Muscle layer of duodenum (tissue), 2 donors: ENCODE measurements around the gene SH3BP5.

Experiments
- H3K27ac ChIP-seq: one replicate; pipeline ENCODE4 v1.7.0; 2013; ENCODE audit warnings: mild to moderate bottlenecking, low read length
- H3K27me3 ChIP-seq: one replicate; pipeline ENCODE4 v1.7.0; 2013; ENCODE audit warnings: low read depth, mild to moderate bottlenecking, control low read depth, low read length
- H3K36me3 ChIP-seq, 2 donors: one replicate each; pipeline ENCODE4 v1.7.0; 2013; ENCODE audit warnings: low read length in 2 of 2, control low read depth in 1 of 2, mild to moderate bottlenecking in 1 of 2; ENCODE audit not compliant: insufficient read depth in 2 of 2, control insufficient read depth in 1 of 2
- H3K4me1 ChIP-seq, 2 donors: one replicate each; pipeline ENCODE4 v1.7.0; 2013; ENCODE audit warnings: low read length in 2 of 2, mild to moderate bottlenecking in 2 of 2, control low read depth in 1 of 2, moderate library complexity in 1 of 2; ENCODE audit not compliant: insufficient read depth in 2 of 2, control insufficient read depth in 1 of 2
- H3K4me3 ChIP-seq, 2 donors: one replicate each; pipeline ENCODE4 v1.7.0; 2013; ENCODE audit warnings: low read length in 2 of 2, low read depth in 1 of 2, mild to moderate bottlenecking in 1 of 2
- H3K9me3 ChIP-seq, 2 donors: one replicate each; pipeline ENCODE4 v1.7.0; 2013; ENCODE audit warnings: low read length in 2 of 2, control low read depth in 1 of 2, mild to moderate bottlenecking in 1 of 2; ENCODE audit not compliant: control insufficient read depth in 1 of 2
- donor health status: healthy.

The SH3BP5 gene

GRCh38 chr3:15333099-15333955 is 941 bp upstream of the SH3BP5 start:
- Histone ChIP-seq H3K27me3 (no peaks in the 10 kb centered on the region), H3K4me1 (peaks cover 5 to 7% of the 10 kb centered on the region in 2 donors), H3K9me3 (no peaks in the 10 kb centered on the region), H3K27ac (no peak overlapping the region), H3K36me3 (no peaks in the 10 kb centered on the region), H3K4me3 (peak overlapping the region; percentile 81 to 91)

DNA sequence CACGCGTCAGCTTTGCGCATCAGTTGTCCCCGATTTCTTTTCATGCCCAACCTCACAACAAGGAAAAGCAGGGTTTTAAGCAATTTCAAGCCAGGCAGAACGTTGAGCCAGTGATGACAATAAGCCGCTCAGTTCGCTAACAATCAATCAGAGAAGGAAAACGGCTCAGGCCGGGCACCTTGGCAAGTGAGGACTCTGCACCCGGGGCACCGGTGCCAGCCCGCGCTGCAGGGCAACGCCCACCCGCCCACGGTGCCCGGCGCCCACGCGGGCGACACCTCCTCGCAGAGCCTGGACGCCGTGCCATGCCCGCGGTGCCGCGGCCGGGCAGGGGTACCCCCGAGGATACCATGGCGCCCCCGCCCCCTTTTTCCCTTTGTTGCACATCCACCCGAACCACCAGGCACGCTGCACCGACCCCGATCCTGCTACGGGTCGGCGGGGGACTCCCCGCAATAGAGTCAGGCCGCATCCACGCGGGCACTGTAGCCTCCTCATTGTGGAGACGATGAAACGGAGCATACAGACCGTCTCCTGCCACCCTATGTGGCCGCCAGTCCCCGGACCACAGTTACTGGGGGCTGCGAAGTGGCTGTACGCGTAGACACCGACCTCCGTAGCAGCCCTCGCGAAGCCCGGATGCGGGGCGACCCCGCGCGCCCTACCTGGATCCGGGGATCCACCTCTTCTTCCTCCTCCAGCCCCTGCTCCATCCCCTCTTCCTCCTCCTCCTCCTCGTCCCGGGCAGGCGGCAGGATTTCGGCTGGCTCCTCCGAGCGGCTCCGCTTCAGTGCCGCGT is 581 bp downstream of the SH3BP5 start:
- H3K27me3 ChIP-seq: no peaks in the 10 kb centered on the region
- H3K36me3 ChIP-seq: no peaks in the 10 kb centered on the region
- H3K4me3 ChIP-seq: peak overlapping the region; percentile 81 to 91
- peak overlapping the region; percentile 73 for H3K27ac ChIP-seq
- H3K9me3 ChIP-seq: no peaks in the 10 kb centered on the region
- H3K4me1 ChIP-seq: peaks cover 5 to 14% of the 10 kb centered on the region in 2 donors

DNA sequence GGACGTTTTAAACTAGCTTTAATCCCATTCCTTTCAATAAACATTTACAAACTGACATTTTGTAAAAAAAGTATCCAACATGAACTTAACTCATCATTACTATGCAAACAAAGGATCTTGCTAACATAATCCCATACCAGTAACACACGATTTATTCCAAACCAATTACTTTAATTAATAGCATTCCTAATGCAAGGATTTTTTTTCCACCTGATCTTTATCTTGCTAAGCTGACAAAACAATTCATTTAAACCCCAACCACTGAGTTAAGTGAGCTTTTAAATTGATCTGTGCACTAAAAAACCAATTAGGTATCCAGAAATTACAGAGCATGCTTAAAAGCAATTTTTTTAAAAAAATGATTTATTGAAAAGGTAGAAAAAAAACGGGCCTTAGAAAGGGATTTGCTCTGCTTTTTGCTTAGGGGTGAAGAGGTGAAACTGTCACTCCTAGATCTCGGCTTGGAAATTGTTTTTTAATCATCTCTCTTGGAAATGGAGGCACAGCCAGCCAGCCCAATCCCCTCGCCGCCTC is 1.2 kb downstream of the SH3BP5 start:
- no peaks in the 10 kb centered on the region for H3K9me3 ChIP-seq
- H3K4me1 ChIP-seq: peaks cover 5 to 14% of the 10 kb centered on the region in 2 donors
- H3K27me3 ChIP-seq: no peaks in the 10 kb centered on the region
- H3K27ac ChIP-seq: peak overlapping the region; percentile 73
- H3K36me3 ChIP-seq: peaks cover 0 to 4% of the 10 kb centered on the region in 2 donors
- peak overlapping the region; percentile 81 to 91 for H3K4me3 ChIP-seq

- peaks cover 5 to 21% of the 10 kb centered on the region in 2 donors for H3K4me1 ChIP-seq
- H3K36me3 ChIP-seq: peaks cover 0 to 4% of the 10 kb centered on the region in 2 donors
- H3K27ac ChIP-seq: peak overlapping the region; percentile 73
- no peaks in the 10 kb centered on the region for H3K27me3 ChIP-seq
- H3K4me3 ChIP-seq: peak overlapping the region; percentile 81 to 91
- no peaks in the 10 kb centered on the region for H3K9me3 ChIP-seq
Observed at GRCh38 chr3:15330031-15330596, 2.3 kb downstream of the SH3BP5 start.

DNA sequence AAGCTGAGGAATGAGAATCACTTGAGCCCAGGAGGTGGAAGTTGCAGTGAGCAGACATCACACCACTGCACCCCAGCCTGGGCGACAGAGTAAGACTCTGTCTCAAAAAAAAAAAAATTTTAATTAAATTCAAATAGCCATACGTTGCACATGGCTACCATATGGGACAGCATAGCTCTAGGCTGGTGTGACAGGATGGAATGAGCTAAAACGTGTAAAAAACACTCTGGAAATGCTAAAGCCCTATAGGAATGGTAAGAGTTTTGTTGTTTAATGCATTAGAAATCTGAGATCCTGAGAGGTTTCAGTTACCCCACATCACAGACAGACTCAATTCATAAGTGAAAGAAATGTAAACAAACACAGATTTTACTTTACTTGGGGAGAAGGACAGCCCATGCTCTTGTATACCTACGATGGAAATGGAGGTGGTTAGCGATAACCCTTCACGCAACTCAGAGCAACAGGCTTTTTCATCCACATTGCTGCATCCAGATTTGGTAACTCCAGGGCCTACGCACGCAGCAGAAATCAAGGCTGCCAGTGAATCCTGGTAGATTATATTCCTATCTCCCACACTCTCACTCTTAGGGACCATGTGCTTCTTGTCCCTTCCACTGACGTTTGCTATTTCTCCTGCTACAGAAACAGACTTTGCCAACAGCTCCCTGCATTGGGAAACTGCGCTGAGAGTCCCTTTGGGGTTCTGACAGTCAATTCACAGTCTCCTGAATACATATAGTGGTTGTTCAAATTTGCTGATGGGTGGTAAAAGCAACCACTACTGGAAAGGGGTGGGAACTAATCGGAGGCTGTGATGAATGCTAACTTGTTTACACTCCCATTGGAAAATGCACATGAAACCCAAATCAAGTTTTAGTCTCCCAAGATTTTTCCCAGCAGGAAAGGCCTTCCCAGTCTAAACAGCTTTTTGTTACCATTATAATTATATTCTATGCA is 3.1 kb downstream of the SH3BP5 start:
- Histone ChIP-seq H3K27me3 (no peaks in the 10 kb centered on the region), H3K9me3 (no peaks in the 10 kb centered on the region), H3K4me3 (no peak overlapping the region), H3K27ac (peak overlapping the region; percentile 41), H3K4me1 (peaks cover 5 to 22% of the 10 kb centered on the region in 2 donors), H3K36me3 (peaks cover 0 to 4% of the 10 kb centered on the region in 2 donors)

DNA sequence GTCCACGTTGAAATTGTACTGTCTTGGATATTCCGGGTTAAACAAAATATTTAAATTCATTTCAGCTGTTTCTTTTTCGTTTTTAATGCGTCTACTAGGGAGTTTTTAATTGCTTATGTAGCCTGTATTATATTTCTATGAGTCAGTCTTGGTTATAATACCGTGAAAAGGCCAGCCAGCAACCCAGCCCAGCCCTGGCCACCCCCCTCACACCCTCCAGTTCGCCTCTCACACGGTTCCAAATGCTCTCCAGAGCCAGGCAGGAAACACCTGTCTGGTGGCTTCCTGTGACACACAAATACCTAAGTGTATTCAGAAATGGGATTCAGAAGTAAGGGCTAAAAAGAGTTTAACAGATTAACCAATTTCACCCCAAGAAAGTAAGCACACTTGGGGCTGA is 4.4 kb downstream of the SH3BP5 start:
- Histone ChIP-seq H3K4me1 (peaks cover 5 to 34% of the 10 kb centered on the region in 2 donors), H3K36me3 (peaks cover 0 to 4% of the 10 kb centered on the region in 2 donors), H3K27me3 (no peaks in the 10 kb centered on the region), H3K27ac (peak overlapping the region; percentile 40), H3K4me3 (no peak overlapping the region), H3K9me3 (no peaks in the 10 kb centered on the region)

- H3K27me3 ChIP-seq: no peaks in the 10 kb centered on the region
- H3K27ac ChIP-seq: no peak overlapping the region
- peaks cover 5 to 37% of the 10 kb centered on the region in 2 donors for H3K4me1 ChIP-seq
- no peak overlapping the region for H3K4me3 ChIP-seq
- H3K36me3 ChIP-seq: peaks cover 0 to 4% of the 10 kb centered on the region in 2 donors
- H3K9me3 ChIP-seq: no peaks in the 10 kb centered on the region
Observed at GRCh38 chr3:15326673-15327072, 5.7 kb downstream of the SH3BP5 start.

GRCh38 chr3:15326037-15326436 is 6.3 kb downstream of the SH3BP5 start:
- no peak overlapping the region for H3K4me3 ChIP-seq
- H3K9me3 ChIP-seq: no peaks in the 10 kb centered on the region
- peaks cover 0 to 4% of the 10 kb centered on the region in 2 donors for H3K36me3 ChIP-seq
- H3K27ac ChIP-seq: no peak overlapping the region
- H3K27me3 ChIP-seq: no peaks in the 10 kb centered on the region
- peaks cover 5 to 42% of the 10 kb centered on the region in 2 donors for H3K4me1 ChIP-seq

DNA sequence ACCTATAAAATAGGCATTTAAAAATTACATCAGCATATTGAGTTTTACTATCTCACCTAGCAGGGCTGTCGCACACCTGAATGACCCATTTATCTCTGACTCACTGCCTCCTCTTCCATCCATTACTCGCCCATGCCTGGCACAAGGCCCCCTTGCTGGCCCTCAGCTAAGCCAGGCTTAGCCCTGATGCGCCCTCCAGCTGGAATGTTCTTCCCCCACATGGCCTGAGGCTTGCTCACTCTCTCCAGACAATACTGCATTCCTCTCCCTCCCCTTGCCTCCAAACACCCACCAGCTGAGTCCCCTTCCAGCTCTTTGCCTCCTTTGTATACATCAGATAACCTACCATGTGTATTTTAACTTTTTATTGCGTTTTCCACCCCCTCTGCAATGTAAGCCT is 7.2 kb downstream of the SH3BP5 start:
- Histone ChIP-seq H3K9me3 (no peaks in the 10 kb centered on the region), H3K36me3 (peaks cover 0 to 4% of the 10 kb centered on the region in 2 donors), H3K4me3 (no peak overlapping the region), H3K4me1 (peaks cover 8 to 51% of the 10 kb centered on the region in 2 donors), H3K27ac (peak overlapping the region; percentile 45), H3K27me3 (no peaks in the 10 kb centered on the region)

DNA sequence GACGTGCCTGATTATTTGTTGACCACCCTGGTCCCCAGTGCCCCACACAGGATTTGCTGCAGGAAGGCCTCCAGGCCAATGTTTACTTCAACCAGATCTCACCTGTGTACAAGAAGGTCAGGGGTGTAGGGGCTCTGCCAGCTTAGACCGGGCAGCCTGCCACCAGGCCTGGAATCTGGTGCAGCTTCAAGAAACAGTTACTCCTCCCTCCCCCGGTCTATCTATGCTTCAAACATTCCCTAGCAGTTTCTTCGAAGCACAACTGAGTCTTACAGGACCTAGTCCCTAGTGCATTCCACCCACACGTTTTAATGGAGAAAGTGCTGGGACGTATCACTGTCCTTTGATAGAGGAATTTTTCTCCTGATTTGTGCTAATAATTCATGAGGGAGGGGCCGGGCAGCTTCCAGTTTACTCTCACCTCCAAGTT is 8.0 kb downstream of the SH3BP5 start:
- Histone ChIP-seq H3K27me3 (no peaks in the 10 kb centered on the region), H3K4me1 (peaks cover 9 to 59% of the 10 kb centered on the region in 2 donors), H3K27ac (no peak overlapping the region), H3K4me3 (peak overlapping the region in 1 of 2 donors; percentile 24), H3K9me3 (no peaks in the 10 kb centered on the region), H3K36me3 (peaks cover 0 to 4% of the 10 kb centered on the region in 2 donors)
